OCI-LY7 (cell line): ENCODE data around the gene CD9.

Source experiments
- EZH2phosphoT487 ChIP-seq: fragments of 200-600 bp; sonication (generic); IDR thresholded peaks from 2 replicates; pipeline ENCODE4 v1.6.1; 2018; ENCODE audit warnings: low read depth, borderline replicate concordance, mild to moderate bottlenecking, mixed run types, antibody characterized with exemption, low read length, moderate library complexity, mixed read lengths
- TF ChIP-seq, protein P1 (sequence below): fragments of 200-600 bp; sonication (generic); conservative IDR thresholded peaks from 2 replicates; pipeline ENCODE4 v1.5.1; 2014; ENCODE audit warnings: mild to moderate bottlenecking, antibody characterized with exemption, low read length, moderate library complexity, mixed read lengths

DNA sequence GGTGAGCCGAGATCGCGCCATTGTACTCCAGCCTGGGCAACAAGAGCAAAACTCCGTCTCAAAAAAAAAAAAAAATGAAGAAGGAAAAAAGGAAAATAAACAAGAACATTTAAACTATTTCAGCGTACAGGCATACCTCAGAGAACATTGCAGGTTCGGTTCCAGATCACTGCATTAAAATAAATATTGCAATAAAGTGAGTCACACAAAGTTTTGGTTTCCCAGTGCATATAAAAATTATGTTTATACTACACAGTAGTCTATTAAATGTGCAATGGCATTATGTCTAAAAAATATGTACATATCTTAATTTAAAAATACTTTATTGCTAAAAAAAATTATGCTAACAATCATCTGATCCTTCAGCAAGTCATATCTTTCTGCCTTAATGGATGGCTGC, 56.8 kb downstream of the CD9 start:
- TF ChIP-seq, protein P1, sequence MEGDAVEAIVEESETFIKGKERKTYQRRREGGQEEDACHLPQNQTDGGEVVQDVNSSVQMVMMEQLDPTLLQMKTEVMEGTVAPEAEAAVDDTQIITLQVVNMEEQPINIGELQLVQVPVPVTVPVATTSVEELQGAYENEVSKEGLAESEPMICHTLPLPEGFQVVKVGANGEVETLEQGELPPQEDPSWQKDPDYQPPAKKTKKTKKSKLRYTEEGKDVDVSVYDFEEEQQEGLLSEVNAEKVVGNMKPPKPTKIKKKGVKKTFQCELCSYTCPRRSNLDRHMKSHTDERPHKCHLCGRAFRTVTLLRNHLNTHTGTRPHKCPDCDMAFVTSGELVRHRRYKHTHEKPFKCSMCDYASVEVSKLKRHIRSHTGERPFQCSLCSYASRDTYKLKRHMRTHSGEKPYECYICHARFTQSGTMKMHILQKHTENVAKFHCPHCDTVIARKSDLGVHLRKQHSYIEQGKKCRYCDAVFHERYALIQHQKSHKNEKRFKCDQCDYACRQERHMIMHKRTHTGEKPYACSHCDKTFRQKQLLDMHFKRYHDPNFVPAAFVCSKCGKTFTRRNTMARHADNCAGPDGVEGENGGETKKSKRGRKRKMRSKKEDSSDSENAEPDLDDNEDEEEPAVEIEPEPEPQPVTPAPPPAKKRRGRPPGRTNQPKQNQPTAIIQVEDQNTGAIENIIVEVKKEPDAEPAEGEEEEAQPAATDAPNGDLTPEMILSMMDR, result no peak
- no peak for TF ChIP-seq EZH2phosphoT487
